H9 (cell line): ENCODE measurements around the gene UBQLN3. TPM values are rescaled to one million over a fixed set of nuclear protein-coding genes. Genes with fewer than 3 reads are reported as not detected.

ENCODE experiments used
- DNase-seq: peaks from one replicate; pipeline ENCODE4 v3.0.0-alpha.2; 2017
- H2AFZ ChIP-seq: one replicate; pipeline ENCODE4 v1.6.1; 2013; ENCODE audit warnings: mild to moderate bottlenecking, low read length, control low read depth, moderate library complexity
- H2AK5ac ChIP-seq: 2 replicates; pipeline ENCODE4 v1.6.1; 2013; ENCODE audit warnings: low read length, control low read depth, mixed read lengths; ENCODE audit not compliant: insufficient read length
- H2BK120ac ChIP-seq: one replicate; pipeline ENCODE4 v1.6.1; 2013; ENCODE audit warnings: low read depth, mild to moderate bottlenecking, low read length, control low read depth, inconsistent platforms; ENCODE audit not compliant: poor library complexity, severe bottlenecking
- H2BK12ac ChIP-seq: 2 replicates; pipeline ENCODE4 v1.6.1; 2013; ENCODE audit warnings: low read length, control low read depth, mixed read lengths, low read depth; ENCODE audit not compliant: insufficient read length
- H2BK15ac ChIP-seq: 2 replicates; pipeline ENCODE4 v1.6.1; 2013; ENCODE audit warnings: low read depth, low read length, control low read depth
- H2BK20ac ChIP-seq: one replicate; pipeline ENCODE4 v1.6.1; 2013; ENCODE audit warnings: low read depth, mild to moderate bottlenecking, low read length, control low read depth, inconsistent platforms; ENCODE audit not compliant: poor library complexity, severe bottlenecking
- H2BK5ac ChIP-seq: 2 replicates; pipeline ENCODE4 v1.6.1; 2013; ENCODE audit warnings: low read length, control low read depth, mixed read lengths; ENCODE audit not compliant: insufficient read length
- H3K14ac ChIP-seq: 2 replicates; pipeline ENCODE4 v1.6.1; 2013; ENCODE audit warnings: low read length, control low read depth; ENCODE audit not compliant: insufficient read depth
- H3K18ac ChIP-seq: 2 replicates; pipeline ENCODE4 v1.6.1; 2013; ENCODE audit warnings: low read depth, mild to moderate bottlenecking, mixed read lengths, low read length, control low read depth; ENCODE audit not compliant: insufficient read length
- H3K23ac ChIP-seq: 2 replicates; pipeline ENCODE4 v1.6.1; 2013; ENCODE audit warnings: low read length, control low read depth, mixed read lengths, low read depth; ENCODE audit not compliant: insufficient read length
- H3K23me2 ChIP-seq: 2 replicates; pipeline ENCODE4 v1.6.1; 2013; ENCODE audit warnings: low read depth, mild to moderate bottlenecking, mixed read lengths, low read length, control low read depth; ENCODE audit not compliant: insufficient read length, poor library complexity, severe bottlenecking
- H3K27ac ChIP-seq: 2 replicates; pipeline ENCODE4 v1.5.1; 2013; ENCODE audit warnings: low read length, control low read depth, mixed read lengths, low read depth; ENCODE audit not compliant: insufficient read length
- H3K27me3 ChIP-seq: 2 replicates; pipeline ENCODE4 v1.6.1; 2013; ENCODE audit warnings: low read length, control low read depth, inconsistent platforms; ENCODE audit not compliant: insufficient read depth
- H3K4ac ChIP-seq: 2 replicates; pipeline ENCODE4 v1.6.1; 2013; ENCODE audit warnings: low read depth, mild to moderate bottlenecking, control low read depth, inconsistent platforms, low read length, moderate library complexity
- H3K4me1 ChIP-seq: 2 replicates; pipeline ENCODE4 v1.6.1; 2013; ENCODE audit warnings: low read length, control low read depth, inconsistent platforms; ENCODE audit not compliant: insufficient read depth
- H3K4me2 ChIP-seq: 2 replicates; pipeline ENCODE4 v1.6.1; 2013; ENCODE audit warnings: low read length, control low read depth, mixed read lengths; ENCODE audit not compliant: insufficient read length, insufficient read depth
- H3K56ac ChIP-seq: 2 replicates; pipeline ENCODE4 v1.6.1; 2013; ENCODE audit warnings: low read depth, mild to moderate bottlenecking, mixed read lengths, low read length, control low read depth; ENCODE audit not compliant: insufficient read length
- H3K79me1 ChIP-seq: 2 replicates; pipeline ENCODE4 v1.6.1; 2013; ENCODE audit warnings: low read depth, mild to moderate bottlenecking, moderate library complexity, low read length, control low read depth, inconsistent platforms; ENCODE audit not compliant: insufficient read depth, poor library complexity, severe bottlenecking
- H3K79me2 ChIP-seq: 2 replicates; pipeline ENCODE4 v1.6.1; 2013; ENCODE audit warnings: low read length, control low read depth, inconsistent platforms; ENCODE audit not compliant: insufficient read depth
- H3K9ac ChIP-seq: 2 replicates; pipeline ENCODE4 v1.6.1; 2013; ENCODE audit warnings: low read length, control low read depth, mixed read lengths; ENCODE audit not compliant: insufficient read length; ENCODE audit errors: extremely low read depth
- H3K9me3 ChIP-seq: one replicate; pipeline ENCODE4 v1.6.1; 2013; ENCODE audit warnings: low read depth, low read length, inconsistent platforms; ENCODE audit not compliant: control insufficient read depth
- H3T11ph ChIP-seq: one replicate; pipeline ENCODE4 v1.6.1; 2013; ENCODE audit warnings: mild to moderate bottlenecking, low read length, control low read depth, inconsistent platforms
- H4K20me1 ChIP-seq: one replicate; pipeline ENCODE4 v1.6.1; 2013; ENCODE audit not compliant: control insufficient read depth, insufficient read length, insufficient read depth
- H4K5ac ChIP-seq: 2 replicates; pipeline ENCODE4 v1.6.1; 2013; ENCODE audit warnings: low read depth, mild to moderate bottlenecking, mixed read lengths, low read length, control low read depth; ENCODE audit not compliant: insufficient read length
- H4K8ac ChIP-seq: replicated peaks from 2 replicates; pipeline ENCODE4 v1.6.1; 2013; ENCODE audit warnings: low read length, control low read depth, mixed read lengths, low read depth; ENCODE audit not compliant: insufficient read length
- H4K91ac ChIP-seq: 2 replicates; pipeline ENCODE4 v1.6.1; 2013; ENCODE audit warnings: low read depth, mild to moderate bottlenecking, moderate library complexity, mixed read lengths, low read length, control low read depth; ENCODE audit not compliant: insufficient read length
- H3K27ac Mint-ChIP-seq, 3 experiments: 2 replicates in 2 of 3; 3 replicates in 1 of 3; pipeline ENCODE4 v1.8.0; 2020 to 2021; ENCODE audit warnings: mixed read lengths in 3 of 3, mild to moderate bottlenecking in 1 of 3, moderate library complexity in 1 of 3
- H3K27me3 Mint-ChIP-seq: 2 replicates; pipeline ENCODE4 v1.8.0; 2021; ENCODE audit warnings: low read depth, mild to moderate bottlenecking, moderate library complexity, mixed read lengths
- H3K36me3 Mint-ChIP-seq, 3 experiments: 2 replicates in 2 of 3; 3 replicates in 1 of 3; pipeline ENCODE4 v1.8.0; 2020 to 2021; ENCODE audit warnings: low read depth in 3 of 3, mixed read lengths in 3 of 3; ENCODE audit not compliant: insufficient read depth in 1 of 3
- H3K4me1 Mint-ChIP-seq, 2 experiments: 2 replicates each; pipeline ENCODE4 v1.8.0; 2020; ENCODE audit warnings: mixed read lengths in 2 of 2
- H3K4me3 Mint-ChIP-seq, 2 experiments: 2 replicates in 1 of 2; 3 replicates in 1 of 2; pipeline ENCODE4 v1.8.0; 2020 to 2021; ENCODE audit warnings: mild to moderate bottlenecking in 2 of 2, mixed read lengths in 2 of 2, moderate library complexity in 1 of 2
- H3K9me3 Mint-ChIP-seq, 2 experiments: 2 replicates in 1 of 2; 3 replicates in 1 of 2; pipeline ENCODE4 v1.8.0; 2020; ENCODE audit warnings: mild to moderate bottlenecking in 2 of 2, mixed read lengths in 2 of 2, moderate library complexity in 1 of 2
- whole genome bisulfite sequencing: extraction: QIAGEN DNeasy Blood & Tissue Kit; methylation state at CpG from one replicate; pipeline ENCODE4 v1.1.7; 2013; ENCODE audit warnings: missing lambda C conversion rate, low lambda C conversion rate, mixed read lengths; ENCODE audit not compliant: insufficient read length; ENCODE audit errors: extremely low coverage; 5-methylcytosine and 5-hydroxymethylcytosine counted together
- total RNA-seq: library from RNA; stranded (reverse); gene quantifications from 2 replicates; pipeline ENCODE4 v1.2.1, GENCODE V29; 2021
- TF ChIP-seq, protein P1 (sequence below): fragments of 200-600 bp; sonication (generic); conservative IDR thresholded peaks from 3 replicates; pipeline ENCODE4 v1.8.0; 2021; ENCODE audit warnings: antibody characterized with exemption, mild to moderate bottlenecking

UBQLN3 gene
- total RNA-seq, 1 experiment from 2014 or later: not detected

DNA sequence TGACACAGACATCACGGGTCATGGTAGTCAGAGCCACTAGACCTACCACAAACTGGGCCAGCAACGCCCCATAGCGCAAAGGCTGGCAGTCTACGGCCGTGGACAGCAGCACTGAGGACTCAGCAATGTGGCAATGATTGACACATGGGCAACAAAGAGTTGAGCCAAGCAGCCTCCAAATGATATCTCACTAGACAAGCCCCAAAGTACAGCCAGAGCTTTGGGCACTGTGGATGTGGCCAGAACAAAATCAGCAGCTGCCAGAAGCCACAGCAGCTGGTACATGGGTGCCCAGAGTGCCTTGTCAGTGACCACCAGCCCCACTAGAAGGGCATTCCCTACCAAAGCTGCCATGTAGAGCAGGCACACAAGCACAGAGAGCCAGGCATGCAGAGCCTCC lies 18.0 kb upstream of the UBQLN3 start:
- Histone ChIP-seq H3K23me2 (no peaks in the 10 kb centered on the region), H3K4me2 (no peak overlapping the region), H3K79me2 (no peaks in the 10 kb centered on the region), H3K27ac (no peak overlapping the region), H3K4ac (no peak overlapping the region; the same call in 1 of the 2 replicates), H3K79me1 (no peaks in the 10 kb centered on the region), H4K20me1 (no peaks in the 10 kb centered on the region), H2BK12ac (no peak overlapping the region), H3K14ac (peak overlapping the region; percentile 41; the same call in 1 of the 2 replicates), H3K9ac (no peak overlapping the region), H3K4me1 (no peaks in the 10 kb centered on the region; the same call in 1 of the 2 replicates), H2BK20ac (no peak overlapping the region), H3K56ac (no peak overlapping the region), H3K18ac (peak overlapping the region; percentile 39), H2BK120ac (no peak overlapping the region), H2AK5ac (no peak overlapping the region), H3K27me3 (no peaks in the 10 kb centered on the region), H2BK15ac (no peak overlapping the region), H4K8ac (no peak overlapping the region), H2AFZ (no peak overlapping the region), H4K5ac (peak overlapping the region; percentile 58), H3K9me3 (no peaks in the 10 kb centered on the region), H4K91ac (no peak overlapping the region), H3T11ph (no peak overlapping the region), H3K23ac (no peak overlapping the region), H2BK5ac (no peak overlapping the region)
- no peak overlapping the region for H3K4me3 Mint-ChIP-seq
- DNase-seq: no peak
- H3K9me3 Mint-ChIP-seq: no peaks in the 10 kb centered on the region
- H3K36me3 Mint-ChIP-seq: no peaks in the 10 kb centered on the region
- WGBS: no CpG with 5 or more reads among the region's 5 CpGs
- peaks cover 35% of the 10 kb centered on the region for H3K27me3 Mint-ChIP-seq
- H3K27ac Mint-ChIP-seq: no peak overlapping the region
- TF ChIP-seq, protein P1, sequence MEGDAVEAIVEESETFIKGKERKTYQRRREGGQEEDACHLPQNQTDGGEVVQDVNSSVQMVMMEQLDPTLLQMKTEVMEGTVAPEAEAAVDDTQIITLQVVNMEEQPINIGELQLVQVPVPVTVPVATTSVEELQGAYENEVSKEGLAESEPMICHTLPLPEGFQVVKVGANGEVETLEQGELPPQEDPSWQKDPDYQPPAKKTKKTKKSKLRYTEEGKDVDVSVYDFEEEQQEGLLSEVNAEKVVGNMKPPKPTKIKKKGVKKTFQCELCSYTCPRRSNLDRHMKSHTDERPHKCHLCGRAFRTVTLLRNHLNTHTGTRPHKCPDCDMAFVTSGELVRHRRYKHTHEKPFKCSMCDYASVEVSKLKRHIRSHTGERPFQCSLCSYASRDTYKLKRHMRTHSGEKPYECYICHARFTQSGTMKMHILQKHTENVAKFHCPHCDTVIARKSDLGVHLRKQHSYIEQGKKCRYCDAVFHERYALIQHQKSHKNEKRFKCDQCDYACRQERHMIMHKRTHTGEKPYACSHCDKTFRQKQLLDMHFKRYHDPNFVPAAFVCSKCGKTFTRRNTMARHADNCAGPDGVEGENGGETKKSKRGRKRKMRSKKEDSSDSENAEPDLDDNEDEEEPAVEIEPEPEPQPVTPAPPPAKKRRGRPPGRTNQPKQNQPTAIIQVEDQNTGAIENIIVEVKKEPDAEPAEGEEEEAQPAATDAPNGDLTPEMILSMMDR: no peak
- peaks cover 12 to 14% of the 10 kb centered on the region in 2 experiments for H3K4me1 Mint-ChIP-seq
